Spleen (tissue), 7 donors: ENCODE results near the gene DOCK4.

Experiments
- CTCF ChIP-seq, 11 experiments: fragments of 200-600 bp in 7 of 11; fragments of 450-650 bp in 4 of 11; sonication (generic) in 4 of 11; IDR thresholded peaks in 8 of 11; conservative IDR thresholded peaks in 3 of 11; 1 replicate in 7 of 11; 2 replicates in 4 of 11; pipeline versions ENCODE4 v1.4.0 to v1.8.0; 2016 to 2021; ENCODE audit warnings: antibody characterized with exemption in 11 of 11, inconsistent platforms in 4 of 11, mild to moderate bottlenecking in 1 of 11
- POLR2A ChIP-seq, 3 donors: fragments of 450-650 bp; IDR thresholded peaks; one replicate each; pipeline ENCODE4 v1.5.1; 2017; ENCODE audit warnings: antibody characterized with exemption in 3 of 3, mild to moderate bottlenecking in 1 of 3
- POLR2AphosphoS5 ChIP-seq, 3 donors: sonication (generic); formaldehyde crosslinking; IDR thresholded peaks; one replicate each; pipeline ENCODE4 v1.5.1; 2017; ENCODE audit warnings: antibody characterized with exemption in 3 of 3
- donor health status: DM: no; HTN: no; CAD: no; lungs with moderate emphysema.
- donor health status: DM: no; HTN: no; CAD: no.
- donor health status: DM: no; HTN: no; CAD: no.

- TF ChIP-seq CTCF (IDR thresholded peaks at IDR 0.05 in 8 of 11, conservative IDR thresholded peaks at IDR 0.05 in 3 of 11) (no peak), POLR2A (IDR thresholded peaks at IDR 0.05) (no peak), POLR2AphosphoS5 (IDR thresholded peaks at IDR 0.05) (no peak)
Measured at GRCh38 chr7:111676811-111677210, 529.4 kb downstream of the DOCK4 start.
